Transverse colon (tissue), 4 donors: ENCODE results near the gene DACT3. TPM values are rescaled to one million over a fixed set of nuclear protein-coding genes. Genes with fewer than 3 reads are reported as not detected.

Source experiments
- DNase-seq: peaks from one replicate; pipeline ENCODE4 v3.0.0-alpha.2; 2019
- H3K27ac ChIP-seq, 4 donors: fragments of 200-600 bp; sonication (generic); 2 replicates each; pipeline ENCODE4 v1.5.1; 2016 to 2018; ENCODE audit warnings: inconsistent platforms in 4 of 4
- H3K27me3 ChIP-seq: fragments of 200-600 bp; sonication (generic); 2 replicates; pipeline ENCODE4 v1.5.1; 2017; ENCODE audit warnings: inconsistent platforms
- H3K36me3 ChIP-seq, 4 donors: fragments of 200-600 bp; sonication (generic); 2 replicates each; pipeline ENCODE4 v1.5.1; 2017 to 2019; ENCODE audit warnings: inconsistent platforms in 4 of 4
- H3K4me1 ChIP-seq, 4 donors: fragments of 200-600 bp; sonication (generic); 2 replicates each; pipeline ENCODE4 v1.5.1; 2017 to 2020; ENCODE audit warnings: inconsistent platforms in 4 of 4
- H3K4me3 ChIP-seq, 4 donors: fragments of 200-600 bp; sonication (generic); 1 replicate in 1 of 4; 2 replicates in 3 of 4; pipeline versions ENCODE4 v1.5.1 to v1.6.1; 2017 to 2019; ENCODE audit warnings: inconsistent platforms in 4 of 4
- H3K9me3 ChIP-seq, 2 donors: fragments of 200-600 bp; sonication (generic); 2 replicates each; pipeline ENCODE4 v1.5.1; 2017 to 2019; ENCODE audit warnings: inconsistent platforms in 2 of 2
- CTCF ChIP-seq, 5 experiments: fragments of 200-600 bp in 3 of 5; fragments of 450-650 bp in 2 of 5; sonication (generic) in 3 of 5; IDR thresholded peaks; 1 replicate in 2 of 5; 2 replicates in 3 of 5; pipeline ENCODE4 v1.5.1; 2016 to 2017; ENCODE audit warnings: antibody characterized with exemption in 5 of 5, inconsistent platforms in 3 of 5, mild to moderate bottlenecking in 2 of 5, moderate library complexity in 1 of 5
- EP300 ChIP-seq: sonication (generic); formaldehyde crosslinking; IDR thresholded peaks from one replicate; pipeline ENCODE4 v1.6.1; 2017; ENCODE audit warnings: antibody characterized with exemption, low read depth
- POLR2A ChIP-seq: fragments of 450-650 bp; IDR thresholded peaks from one replicate; pipeline ENCODE4 v1.6.1; 2016; ENCODE audit warnings: antibody characterized with exemption, mild to moderate bottlenecking, moderate library complexity
- POLR2AphosphoS5 ChIP-seq, 3 donors: sonication (generic); formaldehyde crosslinking; IDR thresholded peaks; one replicate each; pipeline ENCODE4 v1.6.1; 2016; ENCODE audit warnings: antibody characterized with exemption in 3 of 3
- whole genome bisulfite sequencing, 2 donors: methylation state at CpG; one replicate each; pipeline ENCODE4 v1.1.5; 2018; ENCODE audit warnings: low coverage in 1 of 2; 5-methylcytosine and 5-hydroxymethylcytosine counted together
- in situ Hi-C, 4 donors: fragments of 200-750 bp; cut with MboI; loops; one replicate each; pipeline versions ENCODE4 v1.15.0 to v1.15.1; 2017; ENCODE audit warnings: low sequenced_read_pairs in 3 of 4, low pct_ligation_motif_present in 1 of 4, low pct_unique_long_range_greater_than_20kb in 1 of 4
- intact Hi-C: fragments of 100-400 bp; cut with DNase I; formaldehyde crosslinking; loops from one replicate; pipeline ENCODE4 v1.15.1; 2023; ENCODE audit warnings: low total_unique reads
- total RNA-seq, 4 donors: library from RNA; depleted of rRNA; stranded (reverse); fragments of >200 nt; gene quantifications; one replicate each; pipeline ENCODE4 v1.1.0, GENCODE V29; 2016

DACT3 gene
- total RNA-seq, 4 donors from 2014 or later, result 5.3 to 27.1 (median 7.5) TPM

DNA sequence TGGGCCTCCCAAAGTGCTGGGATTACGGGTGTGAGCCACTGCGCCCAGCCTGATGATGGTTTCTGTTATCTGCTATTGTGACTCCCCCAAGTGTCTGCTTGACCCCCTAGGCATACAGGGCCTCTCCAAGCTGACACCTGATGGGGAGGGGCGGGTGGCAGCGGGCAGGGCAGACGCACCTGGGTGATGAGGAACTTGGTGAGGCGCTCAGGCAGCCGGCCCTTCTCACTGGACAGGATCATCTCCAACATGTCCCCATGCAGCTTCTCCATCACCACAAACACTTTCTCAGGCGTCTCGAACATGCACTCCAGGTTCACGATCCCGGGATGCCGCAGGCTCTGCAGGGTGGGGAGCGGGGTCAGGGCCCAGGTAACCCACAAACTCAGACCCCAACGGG, 28.4 kb upstream of the DACT3 start:
- DNase-seq, result no peak
- Histone ChIP-seq H3K27me3 (no peaks in the 10 kb centered on the region), H3K9me3 (no peaks in the 10 kb centered on the region), H3K36me3 (peaks cover 0 to 86% (median 39%) of the 10 kb centered on the region in 4 donors), H3K27ac (no peak overlapping the region), H3K4me1 (no peaks in the 10 kb centered on the region), H3K4me3 (no peak overlapping the region)
- intact Hi-C loops (no loop called here), in situ Hi-C loops (no loop called here)
- WGBS, 2 donors, result 95% methylated on average over 14 of the region's 14 CpGs; no CpG with 5 or more reads in 1 of the 2 donors
- TF ChIP-seq POLR2AphosphoS5 (IDR thresholded peaks at IDR 0.05), result no peak
- no peak for TF ChIP-seq EP300
- no peak for TF ChIP-seq POLR2A
- no peak for TF ChIP-seq CTCF (IDR thresholded peaks at IDR 0.05)

DNA sequence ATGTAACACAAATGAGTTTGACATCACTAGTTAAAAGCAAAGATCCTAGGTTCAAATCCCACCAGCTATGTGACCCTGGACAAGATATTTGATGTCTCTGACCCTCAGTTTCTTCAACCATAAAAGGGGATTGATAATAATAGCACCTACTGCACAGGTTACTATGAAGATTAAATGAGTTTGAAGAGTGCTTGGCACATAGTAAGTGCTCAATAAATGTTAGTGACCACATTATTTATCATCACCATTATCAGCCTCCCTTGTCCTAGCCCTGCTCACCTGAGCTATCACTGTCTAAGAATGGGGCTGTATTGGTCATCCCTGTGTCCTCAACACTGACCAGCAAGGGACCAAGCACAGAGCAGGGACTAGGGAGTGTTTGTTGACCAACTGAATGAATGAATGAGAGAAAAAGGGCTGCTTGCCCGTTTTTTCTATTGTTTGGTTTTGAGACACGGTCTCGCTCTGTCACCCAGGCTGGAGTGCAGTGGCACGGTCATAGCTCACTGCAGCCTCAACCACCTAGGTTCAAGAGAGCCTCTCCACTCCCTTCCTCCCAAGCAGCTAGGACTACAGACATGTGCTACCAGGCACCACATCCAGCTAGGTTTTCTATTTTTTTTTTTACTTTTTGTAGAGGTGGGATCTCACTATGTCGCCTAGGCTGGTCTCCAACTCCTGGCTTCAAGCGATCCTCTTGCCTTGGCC, 26.6 kb upstream of the DACT3 start:
- DNase-seq, result no peak
- Histone ChIP-seq H3K36me3 (peaks cover 0 to 80% (median 31%) of the 10 kb centered on the region in 4 donors), H3K4me3 (no peak overlapping the region), H3K4me1 (no peaks in the 10 kb centered on the region), H3K27ac (no peak overlapping the region), H3K9me3 (no peaks in the 10 kb centered on the region), H3K27me3 (no peaks in the 10 kb centered on the region)
- TF ChIP-seq CTCF (IDR thresholded peaks at IDR 0.05) (no peak), POLR2A (no peak), EP300 (no peak), POLR2AphosphoS5 (IDR thresholded peaks at IDR 0.05) (no peak)
- 91 to 100% methylated on average over 2 to 6 of the region's 6 CpGs for WGBS, 2 donors
- in situ Hi-C loops (no loop called here), intact Hi-C loops (no loop called here)

DNA sequence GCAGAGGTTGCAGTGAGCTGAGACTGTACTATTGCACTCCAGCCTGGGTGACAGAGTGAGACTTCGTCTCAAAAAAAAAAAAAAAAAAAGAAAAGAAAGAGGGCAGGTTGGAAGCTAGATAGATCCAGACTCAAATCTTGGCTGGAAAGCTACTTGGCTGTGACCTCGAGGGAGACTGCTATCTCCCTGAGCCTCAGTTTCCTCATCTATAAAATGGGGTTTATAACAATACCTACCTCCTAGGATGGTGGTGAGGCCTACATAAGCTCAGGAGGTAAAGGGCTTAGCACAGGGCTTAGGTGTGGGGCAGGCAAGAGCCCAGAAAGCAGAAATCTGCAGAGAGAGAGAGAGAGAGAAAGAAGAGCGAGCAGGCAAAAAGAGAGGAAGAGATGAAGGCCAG, 24.2 kb upstream of the DACT3 start:
- no peak for DNase-seq
- Histone ChIP-seq H3K4me1 (peaks cover 0 to under 1% (median 0%) of the 10 kb centered on the region in 4 donors), H3K27ac (no peak overlapping the region), H3K4me3 (no peak overlapping the region), H3K36me3 (peaks cover 0 to 67% (median 25%) of the 10 kb centered on the region in 4 donors), H3K27me3 (no peaks in the 10 kb centered on the region), H3K9me3 (no peaks in the 10 kb centered on the region)
- WGBS, 2 donors, result 84 to 93% methylated on average over 2 to 3 of the region's 3 CpGs
- in situ Hi-C loops, result no loop called here
- TF ChIP-seq CTCF (IDR thresholded peaks at IDR 0.05) (no peak), POLR2A (no peak)
- intact Hi-C loops, result no loop called here

DNA sequence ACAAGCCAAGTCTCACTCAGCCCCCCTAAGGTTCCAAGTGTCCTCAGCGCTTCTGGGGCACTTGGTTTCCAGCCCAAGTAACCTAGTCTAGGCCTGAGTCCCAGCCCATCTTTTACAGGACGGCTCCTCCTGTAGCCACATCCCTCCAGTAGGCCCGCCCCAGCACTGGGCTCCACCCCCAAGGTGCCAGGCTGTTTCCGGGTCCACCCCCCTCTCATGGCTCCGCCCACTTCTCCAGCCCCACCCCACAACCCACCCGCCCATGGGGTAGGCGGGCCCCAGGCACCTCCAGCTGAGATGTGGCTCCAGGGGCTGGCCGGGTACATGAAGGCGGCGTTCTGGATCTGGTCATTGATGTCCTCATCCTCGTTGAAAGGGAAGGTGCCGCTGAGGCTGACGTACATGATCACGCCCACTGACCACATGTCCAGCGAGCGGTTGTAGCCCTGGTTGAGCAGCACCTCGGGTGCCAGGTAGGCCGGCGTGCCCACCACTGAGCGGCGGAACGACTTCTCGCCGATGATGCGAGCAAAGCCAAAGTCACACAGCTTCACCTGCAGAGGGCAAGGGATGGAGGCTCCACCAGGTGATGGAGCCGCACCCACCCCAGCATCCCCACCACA, 17.2 kb upstream of the DACT3 start:
- in situ Hi-C loops (no loop called here), intact Hi-C loops (no loop called here)
- Histone ChIP-seq H3K4me1 (peaks cover 0 to 5% (median 0%) of the 10 kb centered on the region in 4 donors), H3K27ac (no peak overlapping the region), H3K36me3 (peaks cover 0 to 40% (median 19%) of the 10 kb centered on the region in 4 donors), H3K4me3 (no peak overlapping the region), H3K27me3 (no peaks in the 10 kb centered on the region), H3K9me3 (no peaks in the 10 kb centered on the region)
- 85% methylated on average over 25 of the region's 26 CpGs; no CpG with 5 or more reads in 1 of the 2 donors for WGBS, 2 donors
- TF ChIP-seq POLR2AphosphoS5 (IDR thresholded peaks at IDR 0.05), result no peak
- TF ChIP-seq EP300, result no peak
- TF ChIP-seq POLR2A, result no peak
- DNase-seq, result no peak
